Liver (tissue), 9 donors: ENCODE results near the gene TAS1R1. TPM values are rescaled to one million over a fixed set of nuclear protein-coding genes. Genes with fewer than 3 reads are reported as not detected.

ENCODE experiments used
- DNase-seq: peaks from one replicate; pipeline ENCODE4 v3.0.0-alpha.2; 2017; ENCODE audit warnings: low spot score
- H3K27ac ChIP-seq, 2 donors: one replicate each; pipeline ENCODE4 v1.7.0; 2013; ENCODE audit warnings: inconsistent platforms in 2 of 2, low read length in 2 of 2, control low read depth in 1 of 2, low read depth in 1 of 2, mild to moderate bottlenecking in 1 of 2
- H3K27me3 ChIP-seq, 4 donors: one replicate each; pipeline versions ENCODE4 v1.6.1 to v1.7.0; 2013; ENCODE audit warnings: low read length in 3 of 4, inconsistent platforms in 1 of 4, mild to moderate bottlenecking in 1 of 4, moderate library complexity in 1 of 4; ENCODE audit not compliant: control insufficient read depth in 4 of 4, insufficient read depth in 4 of 4
- H3K36me3 ChIP-seq, 4 donors: one replicate each; pipeline versions ENCODE4 v1.6.1 to v1.7.0; 2013; ENCODE audit warnings: low read length in 3 of 4, mild to moderate bottlenecking in 3 of 4, low read depth in 1 of 4, moderate library complexity in 1 of 4; ENCODE audit not compliant: control insufficient read depth in 4 of 4, insufficient read depth in 3 of 4
- H3K4me1 ChIP-seq, 4 donors: one replicate each; pipeline versions ENCODE4 v1.6.1 to v1.7.0; 2013; ENCODE audit warnings: low read length in 3 of 4, mild to moderate bottlenecking in 3 of 4, moderate library complexity in 1 of 4; ENCODE audit not compliant: control insufficient read depth in 4 of 4, insufficient read depth in 4 of 4
- H3K4me3 ChIP-seq, 3 donors: one replicate each; pipeline versions ENCODE4 v1.6.1 to v1.7.0; 2013; ENCODE audit warnings: low read length in 3 of 3, control low read depth in 1 of 3, low read depth in 1 of 3, mild to moderate bottlenecking in 1 of 3
- H3K9ac ChIP-seq, 2 donors: one replicate each; pipeline ENCODE4 v1.7.0; 2013; ENCODE audit warnings: low read length in 2 of 2, mild to moderate bottlenecking in 2 of 2, moderate library complexity in 2 of 2, control low read depth in 1 of 2, low read depth in 1 of 2
- H3K9me3 ChIP-seq, 4 donors: one replicate each; pipeline versions ENCODE4 v1.6.1 to v1.7.0; 2013; ENCODE audit warnings: low read length in 3 of 4; ENCODE audit not compliant: control insufficient read depth in 4 of 4
- ATF3 ChIP-seq: IDR thresholded peaks from 2 replicates; pipeline ENCODE4 v1.6.1; 2016; ENCODE audit warnings: antibody characterized with exemption
- CTCF ChIP-seq: fragments of 150-350 bp; IDR thresholded peaks from 2 replicates; pipeline ENCODE4 v1.5.1; 2017; ENCODE audit warnings: improper control_type of control experiment, low read depth, low read length; ENCODE audit not compliant: missing input control
- EGR1 ChIP-seq, 2 donors: IDR thresholded peaks; 2 replicates each; pipeline ENCODE4 v1.6.1; 2016 to 2018; ENCODE audit warnings: antibody characterized with exemption in 2 of 2, low read depth in 2 of 2
- FOXA1 ChIP-seq: IDR thresholded peaks from 2 replicates; pipeline ENCODE4 v1.6.1; 2016; ENCODE audit warnings: antibody characterized with exemption
- FOXA2 ChIP-seq: IDR thresholded peaks from 2 replicates; pipeline ENCODE4 v1.6.1; 2016; ENCODE audit warnings: antibody characterized with exemption
- GABPA ChIP-seq, 2 donors: IDR thresholded peaks in 1 of 2; conservative IDR thresholded peaks in 1 of 2; 2 replicates each; pipeline ENCODE4 v1.6.1; 2016; ENCODE audit warnings: antibody characterized with exemption in 2 of 2, mild to moderate bottlenecking in 1 of 2, moderate library complexity in 1 of 2
- HNF4A ChIP-seq, 2 donors: conservative IDR thresholded peaks; 2 replicates each; pipeline ENCODE4 v1.6.1; 2016; ENCODE audit warnings: antibody characterized with exemption in 2 of 2, mild to moderate bottlenecking in 2 of 2
- HNF4G ChIP-seq: IDR thresholded peaks from 2 replicates; pipeline ENCODE4 v1.6.1; 2016; ENCODE audit warnings: antibody characterized with exemption
- JUND ChIP-seq, 2 donors: IDR thresholded peaks; 2 replicates each; pipeline ENCODE4 v1.6.1; 2016; ENCODE audit warnings: antibody characterized with exemption in 2 of 2
- MAX ChIP-seq: IDR thresholded peaks from 2 replicates; pipeline ENCODE4 v1.6.1; 2016; ENCODE audit warnings: antibody characterized with exemption
- NR2F2 ChIP-seq: IDR thresholded peaks from 2 replicates; pipeline ENCODE4 v1.6.1; 2016; ENCODE audit warnings: antibody characterized with exemption
- RAD21 ChIP-seq, 2 donors: IDR thresholded peaks; 2 replicates each; pipeline ENCODE4 v1.6.1; 2016; ENCODE audit warnings: antibody characterized with exemption in 2 of 2, mild to moderate bottlenecking in 2 of 2
- REST ChIP-seq: IDR thresholded peaks from 2 replicates; pipeline ENCODE4 v1.6.1; 2016; ENCODE audit warnings: antibody characterized with exemption, mild to moderate bottlenecking
- RXRA ChIP-seq, 2 donors: IDR thresholded peaks; 2 replicates each; pipeline ENCODE4 v1.6.1; 2017 to 2018; ENCODE audit warnings: antibody characterized with exemption in 2 of 2, mild to moderate bottlenecking in 1 of 2
- SP1 ChIP-seq: IDR thresholded peaks from 2 replicates; pipeline ENCODE4 v1.6.1; 2018; ENCODE audit warnings: antibody characterized with exemption, mild to moderate bottlenecking
- TAF1 ChIP-seq: conservative IDR thresholded peaks from 2 replicates; pipeline ENCODE4 v1.6.1; 2016; ENCODE audit warnings: antibody characterized with exemption, mild to moderate bottlenecking
- YY1 ChIP-seq: IDR thresholded peaks from 2 replicates; pipeline ENCODE4 v1.6.1; 2016; ENCODE audit warnings: antibody characterized with exemption, mild to moderate bottlenecking
- ZBTB33 ChIP-seq: IDR thresholded peaks from 2 replicates; pipeline ENCODE4 v1.6.1; 2016; ENCODE audit warnings: antibody characterized with exemption
- WGBS: extraction: QIAGEN DNeasy Blood & Tissue Kit; methylation state at CpG from one replicate; pipeline ENCODE4 v1.1.7; 2013; 5-methylcytosine and 5-hydroxymethylcytosine counted together
- polyA plus RNA-seq, 2 donors: library from polyadenylated mRNA; stranded (reverse) in 1 of 2; unstranded in 1 of 2; fragments of 200-250 nt in 1 of 2; fragments of >200 nt in 1 of 2; fragmentation: Nextera tagmentation in 1 of 2; extraction: Ambion mirVana in 1 of 2; gene quantifications; one replicate each; pipeline versions ENCODE4 v1.2.1 to v1.2.3, GENCODE V29; 2013 to 2015
- total RNA-seq, 2 donors: library from RNA; depleted of rRNA; stranded (reverse); fragments of >200 nt; gene quantifications; one replicate each; pipeline ENCODE4 v1.2.3, GENCODE V29; 2014
- donor health status: healthy.
- donor health status: healthy.
- donor health status: healthy.
- donor health status: healthy.
- donor health status: healthy.

The TAS1R1 gene
- total and polyA plus RNA-seq, 4 donors, result not detected

GRCh38 chr1:6579374-6580118 lies 24.4 kb downstream of the TAS1R1 start, which contains the start of gene ZBTB48:
TSS of gene ZBTB48 (plus strand) at chr1:6579994. CDS start at chr1:6580610, 616 bp downstream.
- no peaks in the 10 kb centered on the region for H3K9me3 ChIP-seq
- H3K9ac ChIP-seq, result peak within 1 kb of the TSS; percentile 42 to 72
- TF ChIP-seq ATF3 (no peak), CTCF (no peak), MAX (peak; percentile 88), JUND (IDR thresholded peaks at IDR 0.05) (no peak), EGR1 (IDR thresholded peaks at IDR 0.05; ENCODE audit: low read depth in 2 of 2) (no peak), HNF4G (peak; percentile 16), ZBTB33 (no peak), RAD21 (IDR thresholded peaks at IDR 0.05) (peak in 1 of 2 donors; percentile 26), FOXA1 (no peak), SP1 (peak; percentile 84), RXRA (IDR thresholded peaks at IDR 0.05) (peak; percentile 62 to 72), HNF4A (conservative IDR thresholded peaks at IDR 0.05) (peak; percentile 87 to 89), TAF1 (peak; percentile 54), REST (peak; percentile 48), NR2F2 (peak; percentile 75), FOXA2 (no peak), GABPA (IDR thresholded peaks at IDR 0.05 in 1 of 2, conservative IDR thresholded peaks at IDR 0.05 in 1 of 2) (peak; percentile 79 to 94), YY1 (peak; percentile 62)
- H3K36me3 ChIP-seq, result no peaks in the 10 kb centered on the region
- WGBS, result 14% methylated on average over 58 of the region's 58 CpGs
- H3K27ac ChIP-seq, result peak within 1 kb of the TSS; percentile 88 to 97
- H3K27me3 ChIP-seq, result no peaks in the 10 kb centered on the region
- peak within 1 kb of the TSS; percentile 71 to 89 (median 75) for H3K4me3 ChIP-seq
- peak; percentile 99 for DNase-seq
- H3K4me1 ChIP-seq, result peaks cover 18 to 50% (median 38%) of the 10 kb centered on the region in 4 donors
